Transverse colon (tissue), 4 donors: ENCODE results near the gene UHRF1. TPM values are rescaled to one million over a fixed set of nuclear protein-coding genes. Genes with fewer than 3 reads are reported as not detected.
"Not testable (repeated sequence)": the region's sequence is repeated elsewhere in the genome, so short reads cannot be mapped to it uniquely, and the experiment has no call there.

Source experiments
- DNase-seq: peaks from one replicate; pipeline ENCODE4 v3.0.0-alpha.2; 2019
- H3K27ac ChIP-seq, 4 donors: fragments of 200-600 bp; sonication (generic); 2 replicates each; pipeline ENCODE4 v1.5.1; 2016 to 2018; ENCODE audit warnings: inconsistent platforms in 4 of 4
- H3K27me3 ChIP-seq: fragments of 200-600 bp; sonication (generic); 2 replicates; pipeline ENCODE4 v1.5.1; 2017; ENCODE audit warnings: inconsistent platforms
- H3K36me3 ChIP-seq, 4 donors: fragments of 200-600 bp; sonication (generic); 2 replicates each; pipeline ENCODE4 v1.5.1; 2017 to 2019; ENCODE audit warnings: inconsistent platforms in 4 of 4
- H3K4me1 ChIP-seq, 4 donors: fragments of 200-600 bp; sonication (generic); 2 replicates each; pipeline ENCODE4 v1.5.1; 2017 to 2020; ENCODE audit warnings: inconsistent platforms in 4 of 4
- H3K4me3 ChIP-seq, 4 donors: fragments of 200-600 bp; sonication (generic); 1 replicate in 1 of 4; 2 replicates in 3 of 4; pipeline versions ENCODE4 v1.5.1 to v1.6.1; 2017 to 2019; ENCODE audit warnings: inconsistent platforms in 4 of 4
- H3K9me3 ChIP-seq, 2 donors: fragments of 200-600 bp; sonication (generic); 2 replicates each; pipeline ENCODE4 v1.5.1; 2017 to 2019; ENCODE audit warnings: inconsistent platforms in 2 of 2
- CTCF ChIP-seq, 5 experiments: fragments of 200-600 bp in 3 of 5; fragments of 450-650 bp in 2 of 5; sonication (generic) in 3 of 5; IDR thresholded peaks; 1 replicate in 2 of 5; 2 replicates in 3 of 5; pipeline ENCODE4 v1.5.1; 2016 to 2017; ENCODE audit warnings: antibody characterized with exemption in 5 of 5, inconsistent platforms in 3 of 5, mild to moderate bottlenecking in 2 of 5, moderate library complexity in 1 of 5
- EP300 ChIP-seq: sonication (generic); formaldehyde crosslinking; IDR thresholded peaks from one replicate; pipeline ENCODE4 v1.6.1; 2017; ENCODE audit warnings: antibody characterized with exemption, low read depth
- POLR2A ChIP-seq: fragments of 450-650 bp; IDR thresholded peaks from one replicate; pipeline ENCODE4 v1.6.1; 2016; ENCODE audit warnings: antibody characterized with exemption, mild to moderate bottlenecking, moderate library complexity
- POLR2AphosphoS5 ChIP-seq, 3 donors: sonication (generic); formaldehyde crosslinking; IDR thresholded peaks; one replicate each; pipeline ENCODE4 v1.6.1; 2016; ENCODE audit warnings: antibody characterized with exemption in 3 of 3
- WGBS, 2 donors: methylation state at CpG; one replicate each; pipeline ENCODE4 v1.1.5; 2018; ENCODE audit warnings: low coverage in 1 of 2; 5-methylcytosine and 5-hydroxymethylcytosine counted together
- in situ Hi-C, 4 donors: fragments of 200-750 bp; cut with MboI; loops; one replicate each; pipeline versions ENCODE4 v1.15.0 to v1.15.1; 2017; ENCODE audit warnings: low sequenced_read_pairs in 3 of 4, low pct_ligation_motif_present in 1 of 4, low pct_unique_long_range_greater_than_20kb in 1 of 4
- intact Hi-C: fragments of 100-400 bp; cut with DNase I; formaldehyde crosslinking; loops from one replicate; pipeline ENCODE4 v1.15.1; 2023; ENCODE audit warnings: low total_unique reads
- total RNA-seq, 4 donors: library from RNA; depleted of rRNA; stranded (reverse); fragments of >200 nt; gene quantifications; one replicate each; pipeline ENCODE4 v1.1.0, GENCODE V29; 2016

The UHRF1 gene
- total RNA-seq, 4 donors from 2014 or later, result 2.9 to 41.2 (median 12.0) TPM

- H3K27ac ChIP-seq, result no peak overlapping the region
- DNase-seq, result no peak
- no peaks in the 10 kb centered on the region for H3K4me1 ChIP-seq
- no peaks in the 10 kb centered on the region for H3K27me3 ChIP-seq
- TF ChIP-seq POLR2AphosphoS5 (IDR thresholded peaks at IDR 0.05) (no peak), POLR2A (no peak), CTCF (IDR thresholded peaks at IDR 0.05) (no peak), EP300 (no peak)
- H3K9me3 ChIP-seq, result no peaks in the 10 kb centered on the region
- no peaks in the 10 kb centered on the region for H3K36me3 ChIP-seq
- 89 to 93% methylated on average over 6 to 18 of the region's 18 CpGs for WGBS, 2 donors
- H3K4me3 ChIP-seq, result no peak overlapping the region
- intact Hi-C loops, result no loop called here
- in situ Hi-C loops, result no loop called here
These were observed 43.6 kb downstream of the UHRF1 start for GRCh38 chr19:4952945-4953344.

DNA sequence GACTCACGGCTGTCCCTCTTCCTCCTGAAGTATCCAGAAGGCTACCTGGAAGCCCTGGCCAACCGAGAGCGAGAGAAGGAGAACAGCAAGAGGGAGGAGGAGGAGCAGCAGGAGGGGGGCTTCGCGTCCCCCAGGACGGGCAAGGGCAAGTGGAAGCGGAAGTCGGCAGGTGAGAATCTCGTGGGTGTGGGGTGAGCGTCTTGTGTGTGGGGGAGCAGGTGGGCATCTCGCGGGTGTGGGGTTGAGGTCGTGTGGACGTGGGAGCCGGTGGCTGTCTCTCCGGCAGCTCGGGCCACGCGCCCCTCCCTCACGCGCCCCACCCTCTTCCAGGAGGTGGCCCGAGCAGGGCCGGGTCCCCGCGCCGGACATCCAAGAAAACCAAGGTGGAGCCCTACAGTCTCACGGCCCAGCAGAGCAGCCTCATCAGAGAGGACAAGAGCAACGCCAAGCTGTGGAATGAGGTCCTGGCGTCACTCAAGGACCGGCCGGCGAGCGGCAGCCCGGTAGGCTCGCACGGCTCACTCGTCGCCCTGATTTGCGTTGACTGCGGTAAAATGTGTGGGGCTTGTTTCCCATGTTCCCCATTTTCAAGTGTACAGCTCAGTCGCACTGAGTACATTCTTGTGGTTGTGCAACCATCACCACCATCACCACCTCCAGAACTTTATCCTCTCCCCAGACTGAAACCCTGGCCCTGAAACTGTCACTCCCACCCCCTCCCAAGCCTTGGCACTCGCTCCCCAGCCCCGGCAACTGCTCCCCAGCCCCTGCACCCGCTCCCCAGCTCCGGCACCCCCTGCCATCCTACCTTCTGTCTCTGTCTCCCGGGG lies 45.2 kb downstream of the UHRF1 start:
- DNase-seq, result not testable (repeated sequence)

DNA sequence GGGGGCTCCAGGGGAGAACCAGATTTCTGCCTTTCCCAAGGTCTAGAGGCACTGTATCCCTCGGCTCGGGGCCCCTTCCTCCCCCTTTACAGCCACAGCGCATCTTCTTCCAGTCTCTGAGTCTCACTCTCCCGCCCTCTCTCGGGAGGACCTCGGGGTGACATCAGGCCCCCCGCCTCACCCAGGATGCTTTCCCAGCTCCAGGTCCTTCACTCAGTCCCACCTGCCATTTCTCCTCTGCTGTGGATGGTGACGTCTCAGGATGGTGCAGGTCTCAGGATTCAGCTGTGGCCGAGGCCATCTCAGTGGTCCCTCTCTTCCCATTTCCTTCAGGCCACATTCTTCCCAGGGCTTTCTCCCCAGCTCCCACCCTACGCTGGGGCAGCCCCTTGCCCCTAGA lies 46.0 kb downstream of the UHRF1 start:
- H3K27ac ChIP-seq, result no peak overlapping the region
- no peak for DNase-seq
- H3K4me1 ChIP-seq, result no peaks in the 10 kb centered on the region
- intact Hi-C loops, result no loop called here
- WGBS, 2 donors, result 98% methylated on average over 10 of the region's 10 CpGs; no CpG with 5 or more reads in 1 of the 2 donors
- no peaks in the 10 kb centered on the region for H3K27me3 ChIP-seq
- H3K4me3 ChIP-seq, result no peak overlapping the region
- TF ChIP-seq CTCF (IDR thresholded peaks at IDR 0.05), result no peak
- TF ChIP-seq EP300, result no peak
- no peak for TF ChIP-seq POLR2AphosphoS5 (IDR thresholded peaks at IDR 0.05)
- TF ChIP-seq POLR2A, result no peak
- no peaks in the 10 kb centered on the region for H3K36me3 ChIP-seq
- in situ Hi-C loops, result no loop called here
- no peaks in the 10 kb centered on the region for H3K9me3 ChIP-seq

More for the DNA sequence above, 45.2 kb downstream of the UHRF1 start:
- intact Hi-C loops, H3K36me3 ChIP-seq, H3K4me1 ChIP-seq, H3K27ac ChIP-seq, in situ Hi-C loops, H3K27me3 ChIP-seq, H3K9me3 ChIP-seq, H3K4me3 ChIP-seq: not testable (repeated sequence)
- WGBS, 2 donors, result 70 to 91% methylated on average over 4 to 44 of the region's 46 CpGs

DNA sequence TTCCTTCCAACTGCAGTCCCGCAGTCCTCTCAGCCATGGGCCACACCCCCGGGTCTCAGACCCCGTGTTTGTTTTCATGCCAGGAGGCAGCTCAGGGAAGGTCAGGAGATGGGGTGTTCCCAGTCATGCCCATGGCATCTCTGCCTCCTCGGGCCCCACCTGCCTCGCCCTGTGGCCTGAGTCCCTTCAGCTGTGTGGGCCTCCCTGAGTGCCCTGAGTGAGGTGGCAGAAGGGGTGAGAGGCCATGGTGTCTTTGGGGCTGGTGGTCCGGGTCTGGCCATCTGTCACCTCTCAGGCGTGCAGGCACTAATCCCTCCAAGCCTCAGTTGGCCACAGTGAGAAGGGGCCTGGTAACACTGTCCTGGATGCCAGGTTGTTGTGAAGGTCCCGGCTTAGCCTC lies 48.7 kb downstream of the UHRF1 start:
- Histone ChIP-seq H3K9me3 (no peaks in the 10 kb centered on the region), H3K27me3 (no peaks in the 10 kb centered on the region), H3K27ac (no peak overlapping the region), H3K4me3 (no peak overlapping the region), H3K36me3 (no peaks in the 10 kb centered on the region), H3K4me1 (no peaks in the 10 kb centered on the region)
- in situ Hi-C loops (no loop called here), intact Hi-C loops (no loop called here)
- no peak for DNase-seq
- 90 to 94% methylated on average over 2 of the region's 8 CpGs for WGBS, 2 donors
- TF ChIP-seq CTCF (IDR thresholded peaks at IDR 0.05) (no peak), EP300 (no peak), POLR2AphosphoS5 (IDR thresholded peaks at IDR 0.05) (no peak), POLR2A (no peak)
